Karpas-422 (cell line): Measurements from ENCODE around the gene KIF3C. TPM values are rescaled to one million over a fixed set of nuclear protein-coding genes. Genes with fewer than 3 reads are reported as not detected.
"Not testable (repeated sequence)": the region's sequence is repeated elsewhere in the genome, so short reads cannot be mapped to it uniquely, and the experiment has no call there.

ENCODE experiments used
- DNase-seq: peaks from one replicate; pipeline ENCODE4 v3.0.0-alpha.2; 2015
- H2AFZ ChIP-seq: fragments of 200-600 bp; sonication (generic); 2 replicates; pipeline ENCODE4 v1.6.1; 2014; ENCODE audit warnings: antibody characterized with exemption, low read length, mixed read lengths
- H3K27ac ChIP-seq: fragments of 200-600 bp; sonication (generic); 2 replicates; pipeline ENCODE4 v1.5.1; 2014; ENCODE audit warnings: mild to moderate bottlenecking, low read length, moderate library complexity
- H3K27me3 ChIP-seq: fragments of 200-600 bp; sonication (generic); 2 replicates; pipeline ENCODE4 v1.6.1; 2014; ENCODE audit warnings: low read length, mixed read lengths
- H3K36me3 ChIP-seq: fragments of 200-600 bp; sonication (generic); 2 replicates; pipeline ENCODE4 v1.6.1; 2014; ENCODE audit warnings: low read length, mixed read lengths; ENCODE audit not compliant: insufficient read depth
- H3K4me1 ChIP-seq: fragments of 200-600 bp; sonication (generic); 2 replicates; pipeline ENCODE4 v1.6.1; 2014; ENCODE audit warnings: mild to moderate bottlenecking, low read length, mixed read lengths
- H3K4me2 ChIP-seq: fragments of 200-600 bp; sonication (generic); 2 replicates; pipeline ENCODE4 v1.6.1; 2014; ENCODE audit warnings: low read length, low read depth, mild to moderate bottlenecking; ENCODE audit not compliant: poor library complexity, severe bottlenecking
- H3K4me3 ChIP-seq: fragments of 200-600 bp; sonication (generic); 2 replicates; pipeline ENCODE4 v1.5.1; 2014; ENCODE audit warnings: mild to moderate bottlenecking, antibody characterized with exemption, low read length, mixed read lengths
- H3K79me2 ChIP-seq: fragments of 200-600 bp; sonication (generic); 2 replicates; pipeline ENCODE4 v1.6.1; 2014; ENCODE audit warnings: mild to moderate bottlenecking, low read length, mixed read lengths
- H3K9ac ChIP-seq: fragments of 200-600 bp; sonication (generic); 2 replicates; pipeline ENCODE4 v1.6.0; 2014; ENCODE audit warnings: low read length
- H3K9me2 ChIP-seq: fragments of 200-600 bp; sonication (generic), shearing (Covaris generic); replicated peaks from 2 replicates; pipeline ENCODE4 v1.6.0; 2014; ENCODE audit warnings: mild to moderate bottlenecking, low read length, moderate library complexity; ENCODE audit not compliant: insufficient read depth
- H3K9me3 ChIP-seq: fragments of 300-700, 200-600 bp; sonication (generic); 2 replicates; pipeline ENCODE4 v1.6.1; 2014; ENCODE audit warnings: low read length, mixed read lengths
- H4K20me1 ChIP-seq: fragments of 200-600 bp; sonication (generic); 2 replicates; pipeline ENCODE4 v1.6.1; 2014; ENCODE audit warnings: mild to moderate bottlenecking, antibody characterized with exemption, low read length, low read depth; ENCODE audit not compliant: insufficient read depth
- total RNA-seq: library from RNA; depleted of rRNA; stranded (reverse); fragments of >200 nt; shearing (Covaris generic); gene quantifications from 2 replicates; pipeline ENCODE4 v1.2.3, GENCODE V29; 2014; ENCODE audit warnings: low replicate concordance

Gene KIF3C
- total RNA-seq, 1 experiment from 2014 or later = 1.2 TPM

- H3K79me2 ChIP-seq = no peaks in the 10 kb centered on the region
- H2AFZ ChIP-seq = no peak overlapping the region
- no peaks in the 10 kb centered on the region for H4K20me1 ChIP-seq
- H3K4me1 ChIP-seq = no peaks in the 10 kb centered on the region; the same call in 1 of the 2 replicates
- no peaks in the 10 kb centered on the region for H3K9me2 ChIP-seq
- H3K9me3 ChIP-seq = no peaks in the 10 kb centered on the region
- H3K9ac ChIP-seq = no peak overlapping the region
- DNase-seq = no peak
- H3K27ac ChIP-seq = no peak overlapping the region
- 0 out of 2 replicates have a peak, but pooled peaks cover 4% of the 10 kb centered on the region for H3K27me3 ChIP-seq
- no peaks in the 10 kb centered on the region for H3K36me3 ChIP-seq
- H3K4me3 ChIP-seq = no peak overlapping the region
- H3K4me2 ChIP-seq = no peak overlapping the region
These were observed 25.8 kb upstream of the KIF3C start for GRCh38 chr2:26008095-26008494.

GRCh38 chr2:26002632-26003310, 20.5 kb upstream of the KIF3C start:
- H3K4me2 ChIP-seq = no peak overlapping the region
- no peaks in the 10 kb centered on the region for H3K9me3 ChIP-seq
- no peak overlapping the region for H3K9ac ChIP-seq
- H3K4me3 ChIP-seq = no peak overlapping the region
- no peak for DNase-seq
- no peaks in the 10 kb centered on the region for H3K9me2 ChIP-seq
- no peaks in the 10 kb centered on the region for H3K4me1 ChIP-seq
- H3K27me3 ChIP-seq = no peaks in the 10 kb centered on the region
- no peaks in the 10 kb centered on the region for H3K36me3 ChIP-seq
- H3K27ac ChIP-seq = no peak overlapping the region
- no peaks in the 10 kb centered on the region for H3K79me2 ChIP-seq
- no peak overlapping the region for H2AFZ ChIP-seq
- no peaks in the 10 kb centered on the region for H4K20me1 ChIP-seq

- DNase-seq = no peak
- Histone ChIP-seq H3K4me1 (no peaks in the 10 kb centered on the region), H3K9me3 (no peaks in the 10 kb centered on the region), H2AFZ (no peak overlapping the region), H4K20me1 (no peaks in the 10 kb centered on the region), H3K27ac (no peak overlapping the region), H3K27me3 (no peaks in the 10 kb centered on the region), H3K9me2 (no peaks in the 10 kb centered on the region), H3K79me2 (no peaks in the 10 kb centered on the region), H3K4me2 (no peak overlapping the region), H3K9ac (no peak overlapping the region), H3K4me3 (no peak overlapping the region), H3K36me3 (no peaks in the 10 kb centered on the region)
These were observed 19.6 kb upstream of the KIF3C start for GRCh38 chr2:26001743-26002351.

GRCh38 chr2:26000561-26001082, 18.3 kb upstream of the KIF3C start:
- Histone ChIP-seq H3K4me2 (no peak overlapping the region), H3K36me3 (no peaks in the 10 kb centered on the region), H3K4me3 (no peak overlapping the region), H4K20me1 (no peaks in the 10 kb centered on the region), H3K27me3 (no peaks in the 10 kb centered on the region), H3K79me2 (no peaks in the 10 kb centered on the region), H3K4me1 (no peaks in the 10 kb centered on the region), H2AFZ (no peak overlapping the region), H3K9ac (no peak overlapping the region), H3K9me2 (no peaks in the 10 kb centered on the region), H3K27ac (no peak overlapping the region), H3K9me3 (no peaks in the 10 kb centered on the region)
- DNase-seq = no peak

- H3K27ac ChIP-seq, H2AFZ ChIP-seq, H3K4me1 ChIP-seq, H3K9me3 ChIP-seq, H4K20me1 ChIP-seq, H3K79me2 ChIP-seq, H3K36me3 ChIP-seq, H3K27me3 ChIP-seq, H3K4me2 ChIP-seq, H3K4me3 ChIP-seq, DNase-seq, H3K9ac ChIP-seq, H3K9me2 ChIP-seq: not testable (repeated sequence)
These were observed 17.1 kb upstream of the KIF3C start for GRCh38 chr2:25999406-25999805.

GRCh38 chr2:25998816-25999383, 16.6 kb upstream of the KIF3C start:
- not testable (repeated sequence) for H2AFZ ChIP-seq, H3K36me3 ChIP-seq, DNase-seq, H3K27ac ChIP-seq, H3K4me3 ChIP-seq, H3K9ac ChIP-seq, H3K4me2 ChIP-seq, H3K9me2 ChIP-seq, H3K27me3 ChIP-seq, H3K9me3 ChIP-seq, H3K4me1 ChIP-seq, H4K20me1 ChIP-seq, H3K79me2 ChIP-seq

- H2AFZ ChIP-seq = no peak overlapping the region
- H3K4me1 ChIP-seq = no peaks in the 10 kb centered on the region
- no peaks in the 10 kb centered on the region for H4K20me1 ChIP-seq
- H3K9me3 ChIP-seq = no peaks in the 10 kb centered on the region
- no peak overlapping the region for H3K9ac ChIP-seq
- no peaks in the 10 kb centered on the region for H3K79me2 ChIP-seq
- H3K9me2 ChIP-seq = no peaks in the 10 kb centered on the region
- no peak overlapping the region for H3K27ac ChIP-seq
- no peak for DNase-seq
- H3K4me2 ChIP-seq = no peak overlapping the region
- no peak overlapping the region for H3K4me3 ChIP-seq
- H3K36me3 ChIP-seq = no peaks in the 10 kb centered on the region
- no peaks in the 10 kb centered on the region for H3K27me3 ChIP-seq
These were observed 14.5 kb upstream of the KIF3C start for GRCh38 chr2:25996844-25997243.

- Histone ChIP-seq H3K79me2 (no peaks in the 10 kb centered on the region), H3K4me1 (no peaks in the 10 kb centered on the region), H3K4me2 (no peak overlapping the region), H3K9me2 (no peaks in the 10 kb centered on the region), H3K27me3 (no peaks in the 10 kb centered on the region), H4K20me1 (no peaks in the 10 kb centered on the region), H3K9me3 (no peaks in the 10 kb centered on the region), H2AFZ (no peak overlapping the region), H3K27ac (no peak overlapping the region), H3K4me3 (no peak overlapping the region), H3K9ac (no peak overlapping the region), H3K36me3 (no peaks in the 10 kb centered on the region)
- no peak for DNase-seq
These were observed 12.2 kb upstream of the KIF3C start for GRCh38 chr2:25994509-25994908.
